CD4-positive, alpha-beta T cell (primary cell): Measurements from ENCODE around the gene SERPINF2. TPM values are rescaled to one million over a fixed set of nuclear protein-coding genes. Genes with fewer than 3 reads are reported as not detected.
A peak's percentile ranks its signal among the peaks of the same experiment; 100 is the strongest.
"Not testable (repeated sequence)": the region's sequence is repeated elsewhere in the genome, so short reads cannot be mapped to it uniquely, and the experiment has no call there.

ENCODE experiments used
- ATAC-seq: fragments of 200-7000 bp; cut with Tn5 transposase; one replicate; pipeline ENCODE4 v1.10.0; 2022; ENCODE audit warnings: mild to moderate bottlenecking; ENCODE audit not compliant: poor library complexity
- CTCF ChIA-PET: fragments of 350-600 bp; sonication (Branson Sonifier 250); formaldehyde crosslinking; loops from one replicate; lab custom pipeline; 2021; ENCODE audit warnings: antibody characterized with exemption, inconsistent platforms; lab: Charles Lee
- POLR2A ChIA-PET: fragments of 350-600 bp; sonication (Branson Sonifier 250); formaldehyde crosslinking; loops from one replicate; lab custom pipeline; 2021; ENCODE audit warnings: antibody characterized with exemption, inconsistent platforms; lab: Charles Lee
- DNase-seq, 14 experiments: peaks; one replicate each; pipeline ENCODE4 v3.0.0-alpha.2; 2013 to 2020; ENCODE audit warnings: mixed read lengths in 2 of 14
- H3K27ac ChIP-seq, 2 donors: one replicate each; pipeline versions ENCODE4 v1.5.1 to v1.7.0; 2013; ENCODE audit warnings: low read length in 2 of 2, low read depth in 1 of 2, mild to moderate bottlenecking in 1 of 2
- H3K27me3 ChIP-seq, 2 experiments: 1 replicate in 1 of 2; 2 replicates in 1 of 2; pipeline versions ENCODE4 v1.6.1 to v1.7.0; 2013; ENCODE audit warnings: low read length in 2 of 2, control low read depth in 1 of 2, mild to moderate bottlenecking in 1 of 2, moderate library complexity in 1 of 2; ENCODE audit not compliant: insufficient read depth in 2 of 2, control insufficient read depth in 1 of 2
- H3K36me3 ChIP-seq: one replicate; pipeline ENCODE4 v1.6.1; 2013; ENCODE audit warnings: low read length, control low read depth; ENCODE audit not compliant: insufficient read depth
- H3K4me1 ChIP-seq: one replicate; pipeline ENCODE4 v1.6.1; 2013; ENCODE audit warnings: low read length, control low read depth; ENCODE audit not compliant: insufficient read depth
- H3K4me3 ChIP-seq: one replicate; pipeline ENCODE4 v1.5.1; 2013; ENCODE audit warnings: mild to moderate bottlenecking, low read length, moderate library complexity
- H3K9me3 ChIP-seq, 2 experiments: 1 replicate in 1 of 2; 2 replicates in 1 of 2; pipeline versions ENCODE4 v1.6.1 to v1.7.0; 2013; ENCODE audit warnings: low read length in 2 of 2, mild to moderate bottlenecking in 2 of 2, control low read depth in 1 of 2, moderate library complexity in 1 of 2; ENCODE audit not compliant: control insufficient read depth in 1 of 2, insufficient read depth in 1 of 2
- H3K27ac Mint-ChIP-seq: one replicate; pipeline ENCODE4 v1.8.0; 2020; ENCODE audit warnings: mixed read lengths
- H3K27me3 Mint-ChIP-seq: one replicate; pipeline ENCODE4 v1.8.0; 2021; ENCODE audit warnings: mixed read lengths
- H3K36me3 Mint-ChIP-seq: one replicate; pipeline ENCODE4 v1.8.0; 2021; ENCODE audit warnings: low read depth, mixed read lengths
- H3K4me1 Mint-ChIP-seq: one replicate; pipeline ENCODE4 v1.8.0; 2021; ENCODE audit warnings: low read depth, mixed read lengths
- H3K4me3 Mint-ChIP-seq: one replicate; pipeline ENCODE4 v1.8.0; 2020; ENCODE audit warnings: mild to moderate bottlenecking, mixed read lengths
- H3K9me3 Mint-ChIP-seq: one replicate; pipeline ENCODE4 v1.8.0; 2020; ENCODE audit warnings: mixed read lengths
- intact Hi-C, 2 experiments: fragments of 100-400 bp; cut with DNase I in 1 of 2; cut with micrococcal nuclease in 1 of 2; formaldehyde crosslinking; loops; one replicate each; pipeline versions ENCODE4 v1.15.1 to v1.9.0; 2023 to 2025; cut with DNase I, micrococcal nuclease
- total RNA-seq, 174 experiments: library from RNA in 2 of 174; stranded (reverse) in 2 of 174; gene quantifications; one replicate each; pipeline ENCODE4 v1.2.3 and lab custom pipeline; 2021 to 2026
- TF ChIP-seq, protein P1 (sequence below): fragments of 200-600 bp; IDR thresholded peaks from one replicate; pipeline ENCODE4 v1.8.0; 2022; ENCODE audit warnings: antibody characterized with exemption, mild to moderate bottlenecking

SERPINF2 gene
- total RNA-seq, 2 experiments from 2014 or later, result 0.49 to 0.59 TPM

DNA sequence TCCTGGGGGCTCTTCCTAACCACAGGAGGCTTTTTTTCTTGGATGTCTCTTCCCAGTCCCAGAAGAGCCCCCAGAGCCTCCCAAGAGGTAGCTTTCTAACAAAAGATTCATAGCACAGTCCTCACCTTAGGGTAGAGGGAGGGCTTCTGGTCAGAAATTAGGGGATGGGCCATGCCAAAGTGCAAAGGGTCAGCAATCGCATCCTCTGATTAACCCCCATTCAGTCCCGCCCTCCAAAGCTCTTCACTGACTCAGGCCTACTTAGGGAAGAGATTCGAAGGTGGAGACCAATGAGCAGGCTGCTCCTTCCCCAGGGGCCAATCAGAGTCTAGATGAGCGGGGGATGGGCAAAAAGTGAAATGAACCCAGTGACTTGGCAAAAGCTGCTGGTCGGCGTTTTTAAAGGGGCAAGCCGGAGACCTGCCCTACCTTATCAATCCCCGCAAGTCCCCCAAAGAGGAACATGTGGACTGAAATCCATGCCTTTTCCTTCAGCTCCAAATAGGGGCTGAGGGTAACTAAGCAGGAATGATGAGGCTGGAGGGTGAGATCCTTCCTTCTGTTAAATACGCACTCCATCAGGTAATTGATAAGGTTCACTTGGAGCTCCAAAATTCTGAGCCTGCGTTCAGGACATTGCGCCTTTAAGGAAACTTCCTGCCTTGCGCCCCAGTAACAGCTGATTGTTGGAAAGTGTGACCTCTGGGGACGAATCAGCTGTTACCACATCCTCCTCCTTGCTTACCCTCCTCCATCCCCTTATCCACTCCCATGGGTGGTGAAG lies 25.6 kb upstream of the SERPINF2 start:
- no peaks in the 10 kb centered on the region for H3K9me3 ChIP-seq
- peaks cover 55% of the 10 kb centered on the region for H3K4me1 ChIP-seq
- ATAC-seq, result peak; percentile 24
- Mint-ChIP-seq H3K36me3 (peaks cover 8% of the 10 kb centered on the region), H3K4me3 (peak overlapping the region; percentile 95), H3K27me3 (peaks cover 4% of the 10 kb centered on the region), H3K27ac (peak overlapping the region; percentile 89), H3K9me3 (no peaks in the 10 kb centered on the region), H3K4me1 (peaks cover 27% of the 10 kb centered on the region)
- peak overlapping the region; percentile 84 to 96 for H3K27ac ChIP-seq
- H3K36me3 ChIP-seq, result peaks cover 6% of the 10 kb centered on the region
- TF ChIP-seq, protein P1, sequence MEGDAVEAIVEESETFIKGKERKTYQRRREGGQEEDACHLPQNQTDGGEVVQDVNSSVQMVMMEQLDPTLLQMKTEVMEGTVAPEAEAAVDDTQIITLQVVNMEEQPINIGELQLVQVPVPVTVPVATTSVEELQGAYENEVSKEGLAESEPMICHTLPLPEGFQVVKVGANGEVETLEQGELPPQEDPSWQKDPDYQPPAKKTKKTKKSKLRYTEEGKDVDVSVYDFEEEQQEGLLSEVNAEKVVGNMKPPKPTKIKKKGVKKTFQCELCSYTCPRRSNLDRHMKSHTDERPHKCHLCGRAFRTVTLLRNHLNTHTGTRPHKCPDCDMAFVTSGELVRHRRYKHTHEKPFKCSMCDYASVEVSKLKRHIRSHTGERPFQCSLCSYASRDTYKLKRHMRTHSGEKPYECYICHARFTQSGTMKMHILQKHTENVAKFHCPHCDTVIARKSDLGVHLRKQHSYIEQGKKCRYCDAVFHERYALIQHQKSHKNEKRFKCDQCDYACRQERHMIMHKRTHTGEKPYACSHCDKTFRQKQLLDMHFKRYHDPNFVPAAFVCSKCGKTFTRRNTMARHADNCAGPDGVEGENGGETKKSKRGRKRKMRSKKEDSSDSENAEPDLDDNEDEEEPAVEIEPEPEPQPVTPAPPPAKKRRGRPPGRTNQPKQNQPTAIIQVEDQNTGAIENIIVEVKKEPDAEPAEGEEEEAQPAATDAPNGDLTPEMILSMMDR, result no peak
- ChIA-PET POLR2A (interaction anchor here (0.6 to 2.7 kb wide), 41 partner anchors 7 to 684 kb away, joined by 3 to 52 read pairs (median 4); partner anchors contain the start of genes INPP5K, OVCA2, PITPNA and PRPF8), CTCF (interaction anchor here (1.4 to 3.3 kb wide), 4 partner anchors 48 to 338 kb away, joined by 3 to 13 read pairs (median 12); partner anchors contain the start of gene HIC1)
- peak; percentile 52 to 92 (median 70) for DNase-seq
- intact Hi-C loops, result loop anchor here (1.0 to 5.0 kb wide), 7 partner anchors 33 to 545 kb away; partner anchors contain the start of genes SMYD4 (in 2 of the 2), PRPF8 (in 1 of the 2) and RILP (in 1 of the 2)
- peaks cover 4 to 13% of the 10 kb centered on the region in 2 experiments for H3K27me3 ChIP-seq
- peak overlapping the region; percentile 94 for H3K4me3 ChIP-seq

DNA sequence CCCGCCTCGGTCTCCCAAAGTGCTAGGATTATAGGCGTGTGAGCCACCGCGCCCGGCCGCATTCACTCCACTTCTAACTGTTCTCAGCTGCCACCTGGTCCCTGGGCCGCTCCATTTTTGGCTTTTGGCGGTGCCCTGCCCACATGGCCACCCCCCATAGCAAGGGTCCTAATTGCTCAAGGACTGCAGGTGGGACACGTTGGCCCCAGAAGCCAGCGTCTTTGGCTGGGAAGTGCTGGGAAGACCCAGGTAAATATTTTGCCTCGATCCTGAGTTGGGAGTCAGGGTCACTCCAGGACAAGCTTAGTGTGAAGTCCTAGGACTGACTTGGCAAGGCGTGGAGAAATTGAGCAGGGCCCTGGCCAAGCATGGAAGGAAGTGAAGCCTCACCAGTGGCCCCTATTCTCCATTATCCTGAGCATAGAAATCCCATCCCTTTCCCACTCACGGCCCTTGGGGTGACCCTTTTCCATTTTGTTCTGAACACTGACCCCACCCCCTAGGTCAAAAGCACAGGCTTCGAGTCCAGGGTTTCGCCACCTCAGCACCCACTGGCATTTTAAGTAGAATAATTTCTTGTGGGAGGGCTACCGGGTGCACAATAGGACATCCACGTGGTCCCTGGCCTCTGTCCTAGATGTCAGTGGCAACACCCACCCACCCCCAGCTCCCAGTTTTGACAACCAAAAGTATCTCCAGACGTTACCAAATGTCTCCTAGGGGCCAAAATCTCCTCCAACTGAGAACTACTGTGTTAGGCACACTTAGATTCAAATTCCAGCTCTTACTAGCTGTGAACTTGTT lies 24.1 kb upstream of the SERPINF2 start:
- Mint-ChIP-seq H3K4me3 (peak overlapping the region; percentile 95), H3K36me3 (peaks cover 8% of the 10 kb centered on the region), H3K9me3 (no peaks in the 10 kb centered on the region), H3K27me3 (peaks cover 4% of the 10 kb centered on the region), H3K4me1 (peaks cover 33% of the 10 kb centered on the region), H3K27ac (no peak overlapping the region)
- POLR2A ChIA-PET, result no interaction called here
- Histone ChIP-seq H3K27me3 (peaks cover 4 to 13% of the 10 kb centered on the region in 2 experiments), H3K36me3 (peaks cover 2% of the 10 kb centered on the region), H3K4me3 (no peak overlapping the region), H3K27ac (no peak overlapping the region), H3K9me3 (no peaks in the 10 kb centered on the region), H3K4me1 (peaks cover 70% of the 10 kb centered on the region)
- CTCF ChIA-PET, result interaction anchor here (3.3 kb wide), 1 partner anchor 49 kb away, joined by 13 read pairs; no protein-coding TSS in a partner anchor
- peak in 1 of 14 experiments; percentile 34 for DNase-seq
- intact Hi-C loops, result loop anchor here in 1 of 2 experiments (5.0 kb wide), 1 partner anchor 544 kb away; no protein-coding TSS in a partner anchor
- TF ChIP-seq, protein P1, result no peak
- ATAC-seq, result no peak

GRCh38 chr17:1720856-1721386 lies 21.8 kb upstream of the SERPINF2 start:
- peaks cover 46% of the 10 kb centered on the region for H3K4me1 Mint-ChIP-seq
- peaks cover 3% of the 10 kb centered on the region for H3K27me3 Mint-ChIP-seq
- no peaks in the 10 kb centered on the region for H3K9me3 Mint-ChIP-seq
- CTCF ChIA-PET, result interaction anchor here (0.7 to 3.1 kb wide), 8 partner anchors 44 to 144 kb away, joined by 3 to 11 read pairs (median 4); partner anchors contain the start of gene SMYD4
- H3K36me3 Mint-ChIP-seq, result peaks cover 22% of the 10 kb centered on the region
- intact Hi-C loops, result loop anchor here (1.0 to 10.0 kb wide), 7 partner anchors 41 to 564 kb away; partner anchors contain the start of genes RTN4RL1 (in 1 of the 2) and SERPINF1 (in 1 of the 2)
- POLR2A ChIA-PET, result interaction anchor here (1.1 to 4.8 kb wide), 4 partner anchors 43 to 151 kb away, joined by 3 to 34 read pairs (median 10); no protein-coding TSS in a partner anchor
- Histone ChIP-seq H3K4me3 (no peak overlapping the region), H3K27me3 (no peaks in the 10 kb centered on the region), H3K4me1 (peaks cover 68% of the 10 kb centered on the region), H3K9me3 (no peaks in the 10 kb centered on the region), H3K27ac (no peak overlapping the region), H3K36me3 (peaks cover under 1% of the 10 kb centered on the region)
- DNase-seq, result peak; percentile 52 to 82 (median 66)
- no peak for ATAC-seq
- H3K4me3 Mint-ChIP-seq, result peak overlapping the region; percentile 77
- H3K27ac Mint-ChIP-seq, result peak overlapping the region; percentile 79
- TF ChIP-seq, protein P1, result peak; percentile 93

DNA sequence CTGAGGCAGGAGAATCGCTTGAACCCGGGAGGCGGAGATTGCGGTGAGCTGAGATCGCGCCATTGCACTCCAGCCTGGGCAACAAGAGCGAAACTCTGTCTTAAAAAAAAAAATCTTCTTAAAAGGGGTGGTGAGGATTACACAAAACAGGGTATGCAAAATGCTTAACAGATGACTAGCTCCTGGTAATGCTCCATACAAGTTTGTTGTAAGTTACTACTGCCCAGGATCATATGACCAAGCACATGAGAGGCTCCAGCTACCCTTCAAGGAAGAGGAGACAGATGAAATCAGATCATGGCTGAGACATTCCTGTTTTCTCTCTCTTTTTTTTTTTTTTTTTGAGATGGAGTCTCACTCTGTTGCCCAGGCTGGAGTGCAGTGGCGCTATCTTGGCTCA lies 20.6 kb upstream of the SERPINF2 start:
- POLR2A ChIA-PET, result interaction anchor here (0.6 to 4.8 kb wide), 6 partner anchors 42 to 150 kb away, joined by 3 to 34 read pairs (median 5); partner anchors contain the start of genes RPA1 and SMYD4
- intact Hi-C loops, result loop anchor here (5.0 to 10.0 kb wide), 4 partner anchors 40 to 563 kb away; partner anchors contain the start of genes RTN4RL1 (in 1 of the 2) and SERPINF1 (in 1 of the 2)
- not testable (repeated sequence) for H3K9me3 Mint-ChIP-seq

More for the DNA sequence above, 20.6 kb upstream of the SERPINF2 start:
- H3K27me3 ChIP-seq, H3K27ac ChIP-seq, ATAC-seq, H3K9me3 ChIP-seq, H3K27me3 Mint-ChIP-seq, H3K4me3 ChIP-seq, DNase-seq: not testable (repeated sequence)
- H3K4me1 Mint-ChIP-seq, result peaks cover 35% of the 10 kb centered on the region
- H3K27ac Mint-ChIP-seq, result peak overlapping the region; percentile 85
- peak overlapping the region; percentile 48 for H3K4me3 Mint-ChIP-seq
- CTCF ChIA-PET, result interaction anchor here (1.2 to 3.1 kb wide), 3 partner anchors 53 to 143 kb away, joined by 6 to 11 read pairs (median 8); no protein-coding TSS in a partner anchor
- Histone ChIP-seq H3K4me1 (peaks cover 73% of the 10 kb centered on the region), H3K36me3 (peaks cover 10% of the 10 kb centered on the region)
- peaks cover 14% of the 10 kb centered on the region for H3K36me3 Mint-ChIP-seq
